PC-9 (cell line): ENCODE data around the gene CFAP251. TPM values are rescaled to one million over a fixed set of nuclear protein-coding genes. Genes with fewer than 3 reads are reported as not detected.

Source experiments
- BruUV-seq: library from RNA; stranded (reverse); fragments of 400-500 nt; replicated peaks from 2 replicates; lab custom pipeline; 2021; lab: Mats Ljungman, UMichigan
- CTCF ChIA-PET: fragments of 300-600 bp; sonication (Branson Sonifier 250); formaldehyde crosslinking; loops from one replicate; lab custom pipeline; 2022; ENCODE audit warnings: antibody characterized with exemption; lab: Charles Lee
- POLR2A ChIA-PET: fragments of 300-600 bp; sonication (Branson Sonifier 250); formaldehyde crosslinking; loops from one replicate; lab custom pipeline; 2022; ENCODE audit warnings: antibody characterized with exemption; ENCODE audit not compliant: unreplicated experiment; lab: Charles Lee
- DNase-seq, 2 experiments: peaks; one replicate each; pipeline versions ENCODE4 v3.0.0 to v3.0.0-alpha.2; 2015 to 2022; ENCODE audit warnings: mixed read lengths in 1 of 2
- H2AFZ ChIP-seq: fragments of 200-600 bp; sonication (generic); 2 replicates; pipeline ENCODE4 v1.8.1; 2017; ENCODE audit warnings: antibody characterized with exemption
- H3F3A ChIP-seq: fragments of 200-600 bp; sonication (generic); 2 replicates; pipeline ENCODE4 v1.8.1; 2017; ENCODE audit warnings: antibody characterized with exemption, mild to moderate bottlenecking, low read depth; ENCODE audit not compliant: insufficient read depth
- H3K27ac ChIP-seq: fragments of 200-600 bp; sonication (generic); 2 replicates; pipeline ENCODE4 v1.6.1; 2016; ENCODE audit warnings: mixed run types
- H3K27me3 ChIP-seq: fragments of 200-600 bp; sonication (generic); 2 replicates; pipeline ENCODE4 v1.6.1; 2016; ENCODE audit warnings: low read depth, mixed run types; ENCODE audit not compliant: insufficient read depth
- H3K36me3 ChIP-seq: fragments of 200-600 bp; sonication (generic); 2 replicates; pipeline ENCODE4 v1.6.1; 2016; ENCODE audit warnings: low read depth, mixed run types
- H3K4me1 ChIP-seq: fragments of 200-600 bp; sonication (generic); replicated peaks from 2 replicates; pipeline ENCODE4 v1.6.1; 2016; ENCODE audit warnings: mixed run types; ENCODE audit not compliant: insufficient read depth
- H3K4me2 ChIP-seq: fragments of 200-600 bp; sonication (generic); 2 replicates; pipeline ENCODE4 v1.6.1; 2017; ENCODE audit warnings: mixed run types
- H3K4me3 ChIP-seq: fragments of 200-600 bp; sonication (generic); 2 replicates; pipeline ENCODE4 v1.6.1; 2016; ENCODE audit warnings: mixed run types
- H3K79me2 ChIP-seq: fragments of 200-600 bp; sonication (generic); 2 replicates; pipeline ENCODE4 v1.6.1; 2017; ENCODE audit warnings: low read depth, mixed run types
- H3K9me2 ChIP-seq: fragments of 200-600 bp; sonication (generic); 2 replicates; pipeline ENCODE4 v1.8.1; 2017; ENCODE audit warnings: mild to moderate bottlenecking; ENCODE audit not compliant: insufficient read depth
- H3K9me3 ChIP-seq: fragments of 200-600 bp; sonication (generic); 2 replicates; pipeline ENCODE4 v1.8.1; 2016; ENCODE audit warnings: low read depth; ENCODE audit not compliant: insufficient read depth
- H4K20me1 ChIP-seq: fragments of 200-600 bp; sonication (generic); 2 replicates; pipeline ENCODE4 v1.8.1; 2017; ENCODE audit not compliant: insufficient read depth
- EZH2 ChIP-seq: fragments of 200-600 bp; sonication (generic); IDR thresholded peaks from 2 replicates; pipeline ENCODE4 v1.8.0; 2017; ENCODE audit warnings: antibody characterized with exemption, low read depth
- intact Hi-C: fragments of 100-400 bp; cut with micrococcal nuclease; formaldehyde crosslinking; loops from one replicate; pipeline ENCODE4 v1.10.0; 2022; ENCODE audit not compliant: unreplicated experiment
- total RNA-seq: library from RNA; stranded (reverse); gene quantifications from 2 replicates; pipeline ENCODE4 v1.2.3, GENCODE V29; 2021
- TF ChIP-seq, protein P1 (sequence below): fragments of 200-600 bp; sonication (generic); conservative IDR thresholded peaks from 2 replicates; pipeline ENCODE4 v1.6.1; 2017; ENCODE audit warnings: mixed run types, antibody characterized with exemption, mild to moderate bottlenecking, moderate library complexity

Gene CFAP251
- total RNA-seq, 1 experiment from 2014 or later = 4.3 TPM

DNA sequence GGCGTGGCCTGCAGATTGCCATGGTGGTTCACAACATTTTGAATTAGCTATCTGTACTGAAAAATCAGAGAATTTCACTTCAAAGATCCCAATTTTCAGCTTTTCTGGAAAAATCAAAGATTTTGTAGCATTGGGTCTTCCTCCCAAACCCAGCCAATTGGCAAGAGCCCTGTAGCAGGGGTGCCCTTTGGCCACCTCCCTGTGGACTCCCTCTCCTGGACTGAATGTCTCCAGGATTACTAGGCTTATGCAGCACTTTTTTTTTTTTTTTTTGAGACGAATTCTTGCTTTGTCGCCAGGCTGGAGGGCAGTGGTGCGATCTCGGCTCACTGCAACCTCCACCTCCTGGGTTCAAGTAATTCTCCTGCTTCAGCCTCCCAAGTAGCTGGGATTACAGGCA is 20.1 kb upstream of the CFAP251 start:
- H3F3A ChIP-seq = peaks cover 5% of the 10 kb centered on the region; the same call in 1 of the 2 replicates
- intact Hi-C loops = no loop called here
- TF ChIP-seq, protein P1, sequence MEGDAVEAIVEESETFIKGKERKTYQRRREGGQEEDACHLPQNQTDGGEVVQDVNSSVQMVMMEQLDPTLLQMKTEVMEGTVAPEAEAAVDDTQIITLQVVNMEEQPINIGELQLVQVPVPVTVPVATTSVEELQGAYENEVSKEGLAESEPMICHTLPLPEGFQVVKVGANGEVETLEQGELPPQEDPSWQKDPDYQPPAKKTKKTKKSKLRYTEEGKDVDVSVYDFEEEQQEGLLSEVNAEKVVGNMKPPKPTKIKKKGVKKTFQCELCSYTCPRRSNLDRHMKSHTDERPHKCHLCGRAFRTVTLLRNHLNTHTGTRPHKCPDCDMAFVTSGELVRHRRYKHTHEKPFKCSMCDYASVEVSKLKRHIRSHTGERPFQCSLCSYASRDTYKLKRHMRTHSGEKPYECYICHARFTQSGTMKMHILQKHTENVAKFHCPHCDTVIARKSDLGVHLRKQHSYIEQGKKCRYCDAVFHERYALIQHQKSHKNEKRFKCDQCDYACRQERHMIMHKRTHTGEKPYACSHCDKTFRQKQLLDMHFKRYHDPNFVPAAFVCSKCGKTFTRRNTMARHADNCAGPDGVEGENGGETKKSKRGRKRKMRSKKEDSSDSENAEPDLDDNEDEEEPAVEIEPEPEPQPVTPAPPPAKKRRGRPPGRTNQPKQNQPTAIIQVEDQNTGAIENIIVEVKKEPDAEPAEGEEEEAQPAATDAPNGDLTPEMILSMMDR = no peak
- TF ChIP-seq EZH2 = no peak
- no peaks in the 10 kb centered on the region for H4K20me1 ChIP-seq
- H3K4me2 ChIP-seq = no peak overlapping the region
- ChIA-PET CTCF (no interaction called here), POLR2A (interaction anchor here (0.6 kb wide), 1 partner anchor 15 kb away, joined by 4 read pairs; no protein-coding TSS in a partner anchor)
- H3K79me2 ChIP-seq = peaks cover 19% of the 10 kb centered on the region; the same call in 1 of the 2 replicates
- H3K9me3 ChIP-seq = no peaks in the 10 kb centered on the region
- DNase-seq = no peak
- H3K36me3 ChIP-seq = peaks cover 23% of the 10 kb centered on the region; the same call in 1 of the 2 replicates
- H3K4me3 ChIP-seq = no peak overlapping the region
- no peak overlapping the region for H2AFZ ChIP-seq
- no peak overlapping the region for H3K27ac ChIP-seq
- H3K27me3 ChIP-seq = no peaks in the 10 kb centered on the region
- BruUV-seq = no TSS peak
- no peaks in the 10 kb centered on the region for H3K9me2 ChIP-seq
- H3K4me1 ChIP-seq = peaks cover 14% of the 10 kb centered on the region

DNA sequence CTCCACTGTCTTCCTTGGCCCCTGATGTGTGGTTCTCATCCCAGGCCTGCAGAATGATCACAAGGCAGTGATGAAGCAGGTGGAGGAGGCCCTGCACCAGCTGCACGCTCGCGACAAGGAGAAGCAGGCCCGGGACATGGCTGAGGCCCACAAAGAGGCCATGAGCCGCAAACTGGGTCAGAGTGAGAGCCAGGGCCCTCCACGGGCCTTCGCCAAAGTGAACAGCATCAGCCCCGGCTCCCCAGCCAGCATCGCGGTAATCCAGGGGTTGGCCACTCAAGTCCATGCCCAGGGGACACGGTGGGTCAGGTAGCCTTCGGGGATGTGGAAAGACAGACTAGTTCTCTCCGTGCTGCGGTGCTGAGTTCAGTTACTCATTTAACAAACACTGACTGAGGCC is 18.8 kb upstream of the CFAP251 start:
- Histone ChIP-seq H3K9me2 (no peaks in the 10 kb centered on the region), H2AFZ (no peak overlapping the region), H3K36me3 (peaks cover 23% of the 10 kb centered on the region; the same call in 1 of the 2 replicates), H4K20me1 (no peaks in the 10 kb centered on the region), H3F3A (no peaks in the 10 kb centered on the region), H3K9me3 (no peaks in the 10 kb centered on the region), H3K4me2 (no peak overlapping the region), H3K4me1 (peaks cover 1% of the 10 kb centered on the region), H3K4me3 (no peak overlapping the region), H3K27me3 (no peaks in the 10 kb centered on the region), H3K27ac (no peak overlapping the region), H3K79me2 (peaks cover 10% of the 10 kb centered on the region; the same call in 1 of the 2 replicates)
- ChIA-PET CTCF (no interaction called here), POLR2A (no interaction called here)
- DNase-seq = no peak
- BruUV-seq = no TSS peak
- intact Hi-C loops = no loop called here
- TF ChIP-seq, protein P1 = no peak
- no peak for TF ChIP-seq EZH2

DNA sequence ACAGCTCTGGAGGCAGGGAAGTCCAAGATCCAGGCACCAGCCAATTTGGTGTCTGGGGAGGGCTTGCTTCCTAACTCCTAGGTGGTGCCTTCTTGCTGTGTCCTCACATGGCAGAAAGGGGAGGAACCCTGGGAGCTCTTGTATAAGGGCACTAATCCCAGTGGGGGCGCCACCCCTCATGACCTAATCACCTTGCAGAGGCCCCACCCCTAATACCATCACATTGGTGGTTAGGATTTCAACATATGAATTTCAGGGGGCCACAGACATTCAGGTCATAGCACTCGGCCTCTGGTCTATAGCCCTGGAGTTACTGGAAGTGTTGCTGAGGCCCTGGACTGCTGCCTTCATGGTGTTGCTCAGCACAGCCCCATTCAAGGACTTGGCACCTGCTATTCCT is 15.2 kb upstream of the CFAP251 start:
- Histone ChIP-seq H3K27me3 (no peaks in the 10 kb centered on the region), H3K9me2 (no peaks in the 10 kb centered on the region), H2AFZ (no peak overlapping the region), H3K4me3 (no peak overlapping the region), H3F3A (no peaks in the 10 kb centered on the region), H3K9me3 (no peaks in the 10 kb centered on the region), H3K27ac (no peak overlapping the region), H3K4me2 (no peak overlapping the region), H3K4me1 (no peaks in the 10 kb centered on the region), H4K20me1 (no peaks in the 10 kb centered on the region), H3K79me2 (no peaks in the 10 kb centered on the region), H3K36me3 (peaks cover 11% of the 10 kb centered on the region)
- DNase-seq = no peak
- intact Hi-C loops = no loop called here
- POLR2A ChIA-PET = no interaction called here
- CTCF ChIA-PET = no interaction called here
- BruUV-seq = no TSS peak
- no peak for TF ChIP-seq EZH2
- TF ChIP-seq, protein P1 = no peak
